GM23338 (cell line): ENCODE measurements around the gene RAB31. TPM values are rescaled to one million over a fixed set of nuclear protein-coding genes. Genes with fewer than 3 reads are reported as not detected.

Experiments used
- ATAC-seq: fragments of 200-7000 bp; cut with Tn5 transposase; 3 replicates; pipeline ENCODE4 v1.9.1; 2020
- DNase-seq: peaks from one replicate; pipeline ENCODE4 v3.0.0-alpha.2; 2015; ENCODE audit warnings: low spot score
- H2AFZ ChIP-seq: fragments of 200-600 bp; sonication (generic); 2 replicates; pipeline ENCODE4 v1.8.0; 2016; ENCODE audit warnings: antibody characterized with exemption, mild to moderate bottlenecking, moderate library complexity
- H3F3A ChIP-seq: fragments of 200-600 bp; sonication (generic); replicated peaks from 2 replicates; pipeline ENCODE4 v1.8.0; 2017; ENCODE audit warnings: antibody characterized with exemption, mixed run types, low read depth
- H3K27ac ChIP-seq: fragments of 200-600 bp; sonication (generic); 2 replicates; pipeline ENCODE4 v1.6.1; 2016; ENCODE audit warnings: low read depth
- H3K27me3 ChIP-seq: fragments of 200-600 bp; sonication (generic); 2 replicates; pipeline ENCODE4 v1.8.0; 2016; ENCODE audit warnings: mild to moderate bottlenecking, mixed run types, moderate library complexity; ENCODE audit not compliant: insufficient read depth
- H3K36me3 ChIP-seq: fragments of 200-600 bp; sonication (generic); 2 replicates; pipeline ENCODE4 v1.8.0; 2016; ENCODE audit warnings: mild to moderate bottlenecking; ENCODE audit not compliant: insufficient read depth
- H3K4me1 ChIP-seq: fragments of 200-600 bp; sonication (generic); 2 replicates; pipeline ENCODE4 v1.8.0; 2016; ENCODE audit warnings: mild to moderate bottlenecking, moderate library complexity; ENCODE audit not compliant: insufficient read depth
- H3K4me2 ChIP-seq: fragments of 200-600 bp; sonication (generic); 2 replicates; pipeline ENCODE4 v1.7.1; 2017; ENCODE audit warnings: mixed run types
- H3K4me3 ChIP-seq: fragments of 200-600 bp; sonication (generic); 2 replicates; pipeline ENCODE4 v1.6.1; 2016; ENCODE audit warnings: mixed run types
- H3K79me2 ChIP-seq: fragments of 200-600 bp; sonication (generic); replicated peaks from 2 replicates; pipeline ENCODE4 v1.8.0; 2017; ENCODE audit warnings: mild to moderate bottlenecking; ENCODE audit not compliant: insufficient read depth
- H3K9me2 ChIP-seq: fragments of 200-600 bp; sonication (generic); 2 replicates; pipeline ENCODE4 v1.8.0; 2017; ENCODE audit not compliant: insufficient read depth
- H4K20me1 ChIP-seq: fragments of 200-600 bp; sonication (generic); replicated peaks from 2 replicates; pipeline ENCODE4 v1.8.0; 2017; ENCODE audit warnings: mild to moderate bottlenecking; ENCODE audit not compliant: insufficient read depth
- H3K27ac Mint-ChIP-seq: 2 replicates; pipeline ENCODE4 v1.8.0; 2020; ENCODE audit warnings: inconsistent platforms, mild to moderate bottlenecking, moderate library complexity, mixed read lengths
- H3K27me3 Mint-ChIP-seq: 3 replicates; pipeline ENCODE4 v1.8.0; 2022; ENCODE audit warnings: low read depth, mild to moderate bottlenecking, moderate library complexity, mixed read lengths, inconsistent platforms; ENCODE audit not compliant: insufficient read depth, poor library complexity
- H3K36me3 Mint-ChIP-seq: 3 replicates; pipeline ENCODE4 v1.8.0; 2021; ENCODE audit warnings: low read depth, mild to moderate bottlenecking, inconsistent platforms, moderate library complexity, mixed read lengths
- H3K4me1 Mint-ChIP-seq: 3 replicates; pipeline ENCODE4 v1.8.0; 2020; ENCODE audit warnings: mild to moderate bottlenecking, inconsistent platforms, mixed read lengths
- H3K4me3 Mint-ChIP-seq: 3 replicates; pipeline ENCODE4 v1.8.0; 2021; ENCODE audit warnings: moderate library complexity, mild to moderate bottlenecking, inconsistent platforms, mixed read lengths
- H3K9me3 Mint-ChIP-seq: 3 replicates; pipeline ENCODE4 v1.8.0; 2020; ENCODE audit warnings: moderate library complexity, mild to moderate bottlenecking, inconsistent platforms, mixed read lengths
- CTCF ChIP-seq, 2 experiments: fragments of 200-600 bp in 1 of 2; sonication (generic) in 1 of 2; conservative IDR thresholded peaks; 2 replicates each; pipeline versions ENCODE4 v1.5.1 to v1.6.1; 2016 to 2017; ENCODE audit warnings: antibody characterized with exemption in 2 of 2, low read depth in 2 of 2, mild to moderate bottlenecking in 2 of 2, moderate library complexity in 1 of 2
- ETS1 ChIP-seq: IDR thresholded peaks from 2 replicates; pipeline ENCODE4 v1.6.1; 2016; ENCODE audit warnings: antibody characterized with exemption
- EZH2 ChIP-seq: fragments of 200-600 bp; sonication (generic); IDR thresholded peaks from one replicate; pipeline ENCODE4 v1.8.0; 2017; ENCODE audit warnings: antibody characterized with exemption, mild to moderate bottlenecking, low read depth; ENCODE audit not compliant: unreplicated experiment
- JUNB ChIP-seq: IDR thresholded peaks from one replicate; pipeline ENCODE4 v1.6.1; 2016; ENCODE audit warnings: antibody characterized with exemption; ENCODE audit not compliant: unreplicated experiment
- ZNF462 ChIP-seq: fragments of 250-450 bp; sonication (Bioruptor Pico); IDR thresholded peaks from 2 replicates; pipeline ENCODE4 v1.5.0; 2020; ENCODE audit warnings: mild to moderate bottlenecking, moderate library complexity
- polyA plus RNA-seq: library from polyadenylated mRNA; unstranded; fragments of >200 nt; fragmentation: Nextera tagmentation; extraction: Ambion mirVana; gene quantifications from 2 replicates; pipeline ENCODE4 v1.2.1, GENCODE V29; 2016
- total RNA-seq: library from RNA; depleted of rRNA; stranded (reverse); fragments of >200 nt; shearing (Covaris generic); gene quantifications from 2 replicates; pipeline ENCODE4 v1.2.3, GENCODE V29; 2014

RAB31 gene
- total and polyA plus RNA-seq, 2 experiments from 2014 or later = 33.8 to 46.1 TPM

GRCh38 chr18:9755110-9755509, 47.0 kb downstream of the RAB31 start:
- no peaks in the 10 kb centered on the region for H3K27me3 Mint-ChIP-seq
- peaks cover 4% of the 10 kb centered on the region; the same call in 1 of the 3 replicates for H3K4me1 Mint-ChIP-seq
- H3K79me2 ChIP-seq = no peaks in the 10 kb centered on the region
- ATAC-seq (no peak), DNase-seq (no peak)
- H3K4me3 ChIP-seq = no peak overlapping the region
- no peaks in the 10 kb centered on the region for H3K36me3 Mint-ChIP-seq
- H2AFZ ChIP-seq = no peak overlapping the region
- no peaks in the 10 kb centered on the region; the same call in 1 of the 2 replicates for H4K20me1 ChIP-seq
- no peak overlapping the region for H3K4me3 Mint-ChIP-seq
- no peaks in the 10 kb centered on the region for H3F3A ChIP-seq
- H3K27ac Mint-ChIP-seq = no peak overlapping the region
- no peak overlapping the region for H3K4me2 ChIP-seq
- H3K4me1 ChIP-seq = no peaks in the 10 kb centered on the region
- no peak overlapping the region for H3K27ac ChIP-seq
- no peak for TF ChIP-seq EZH2
- no peak for TF ChIP-seq ETS1
- H3K9me3 Mint-ChIP-seq = no peaks in the 10 kb centered on the region
- H3K9me2 ChIP-seq = 0 out of 2 replicates have a peak, but pooled peaks cover 3% of the 10 kb centered on the region
- H3K27me3 ChIP-seq = no peaks in the 10 kb centered on the region
- H3K36me3 ChIP-seq = no peaks in the 10 kb centered on the region

GRCh38 chr18:9755615-9756014, 47.5 kb downstream of the RAB31 start:
- Mint-ChIP-seq H3K9me3 (no peaks in the 10 kb centered on the region), H3K27me3 (no peaks in the 10 kb centered on the region), H3K27ac (no peak overlapping the region), H3K4me1 (peaks cover 4% of the 10 kb centered on the region; the same call in 1 of the 3 replicates), H3K4me3 (no peak overlapping the region), H3K36me3 (no peaks in the 10 kb centered on the region)
- no peaks in the 10 kb centered on the region for H3F3A ChIP-seq
- no peak overlapping the region for H3K27ac ChIP-seq
- no peak overlapping the region for H3K4me3 ChIP-seq
- DNase-seq (no peak), ATAC-seq (no peak)
- H3K79me2 ChIP-seq = no peaks in the 10 kb centered on the region
- H3K4me2 ChIP-seq = no peak overlapping the region
- 0 out of 2 replicates have a peak, but pooled peaks cover 3% of the 10 kb centered on the region for H3K9me2 ChIP-seq
- H4K20me1 ChIP-seq = no peaks in the 10 kb centered on the region; the same call in 1 of the 2 replicates
- H3K4me1 ChIP-seq = no peaks in the 10 kb centered on the region
- no peak for TF ChIP-seq CTCF (conservative IDR thresholded peaks at IDR 0.05; ENCODE audit: low read depth in 2 of 2)
- no peak for TF ChIP-seq JUNB
- H3K27me3 ChIP-seq = no peaks in the 10 kb centered on the region
- no peaks in the 10 kb centered on the region for H3K36me3 ChIP-seq
- no peak overlapping the region for H2AFZ ChIP-seq

GRCh38 chr18:9756271-9756932, 48.3 kb downstream of the RAB31 start:
- Histone ChIP-seq H3K9me2 (0 out of 2 replicates have a peak, but pooled peaks cover 3% of the 10 kb centered on the region), H3F3A (no peaks in the 10 kb centered on the region), H3K4me3 (no peak overlapping the region), H4K20me1 (no peaks in the 10 kb centered on the region; the same call in 1 of the 2 replicates), H3K4me1 (no peaks in the 10 kb centered on the region), H3K4me2 (no peak overlapping the region), H3K27ac (no peak overlapping the region), H3K27me3 (no peaks in the 10 kb centered on the region), H2AFZ (no peak overlapping the region), H3K79me2 (no peaks in the 10 kb centered on the region), H3K36me3 (no peaks in the 10 kb centered on the region)
- peaks cover 4% of the 10 kb centered on the region; the same call in 1 of the 3 replicates for H3K4me1 Mint-ChIP-seq
- no peaks in the 10 kb centered on the region for H3K9me3 Mint-ChIP-seq
- no peak overlapping the region for H3K27ac Mint-ChIP-seq
- H3K27me3 Mint-ChIP-seq = no peaks in the 10 kb centered on the region
- ATAC-seq (no peak), DNase-seq (no peak)
- H3K4me3 Mint-ChIP-seq = no peak overlapping the region
- no peaks in the 10 kb centered on the region for H3K36me3 Mint-ChIP-seq
- no peak for TF ChIP-seq ZNF462 (CRISPR knock-in tag)
- no peak for TF ChIP-seq ETS1
